Measurements from ENCODE around the gene KDM8.
A peak's percentile ranks its signal among the peaks of the same experiment; 100 is the strongest.

KDM8 gene

DNA sequence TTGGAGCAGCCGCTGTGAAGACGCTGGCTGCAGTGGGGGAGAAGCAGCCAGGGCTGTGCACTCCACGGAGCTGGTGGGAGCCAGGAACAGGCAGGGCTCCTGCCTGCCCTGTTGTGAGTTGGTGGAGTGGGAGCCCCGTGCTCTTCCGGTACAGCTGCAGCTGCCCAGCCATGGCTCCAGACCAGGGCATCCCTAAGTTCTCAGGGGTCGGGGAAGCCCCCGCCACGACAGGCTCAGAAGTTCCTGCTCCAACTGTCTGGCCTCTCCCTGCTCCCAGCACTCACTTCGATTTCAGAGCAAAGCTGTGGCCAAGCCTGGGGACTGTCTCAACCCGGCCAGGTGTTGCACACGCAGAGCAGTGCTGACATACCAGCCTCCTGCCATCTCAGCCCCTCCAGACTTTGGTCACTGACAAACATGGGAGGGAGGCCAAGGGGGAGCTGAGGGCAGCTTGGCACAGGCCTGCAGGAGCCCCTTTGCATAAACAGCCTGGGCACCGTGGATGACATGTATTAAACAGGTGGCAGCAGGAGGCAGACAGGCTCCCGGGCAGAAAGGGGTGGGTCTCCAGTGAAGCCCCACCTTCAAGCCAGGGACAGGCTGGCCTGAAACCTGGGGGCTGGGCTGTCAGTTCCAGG lies 13.9 kb upstream of the KDM8 start:
- Histone ChIP-seq H3K27ac (ENCODE audit: extremely low read depth, low read depth, low read length) (no peak overlapping the region), H3K9me3 (ENCODE audit: control insufficient read depth, insufficient read depth, low read depth, low read length) (no peaks in the 10 kb centered on the region), H3K4me3 (ENCODE audit: low read depth, low read length) (no peak overlapping the region), H3K36me3 (ENCODE audit: control insufficient read depth in 2 of 2, insufficient read depth in 1 of 2, low read length in 2 of 2) (no peaks in the 10 kb centered on the region), H3K4me1 (ENCODE audit: control insufficient read depth, insufficient read depth, low read length) (no peaks in the 10 kb centered on the region)
- TF ChIP-seq, protein P1, sequence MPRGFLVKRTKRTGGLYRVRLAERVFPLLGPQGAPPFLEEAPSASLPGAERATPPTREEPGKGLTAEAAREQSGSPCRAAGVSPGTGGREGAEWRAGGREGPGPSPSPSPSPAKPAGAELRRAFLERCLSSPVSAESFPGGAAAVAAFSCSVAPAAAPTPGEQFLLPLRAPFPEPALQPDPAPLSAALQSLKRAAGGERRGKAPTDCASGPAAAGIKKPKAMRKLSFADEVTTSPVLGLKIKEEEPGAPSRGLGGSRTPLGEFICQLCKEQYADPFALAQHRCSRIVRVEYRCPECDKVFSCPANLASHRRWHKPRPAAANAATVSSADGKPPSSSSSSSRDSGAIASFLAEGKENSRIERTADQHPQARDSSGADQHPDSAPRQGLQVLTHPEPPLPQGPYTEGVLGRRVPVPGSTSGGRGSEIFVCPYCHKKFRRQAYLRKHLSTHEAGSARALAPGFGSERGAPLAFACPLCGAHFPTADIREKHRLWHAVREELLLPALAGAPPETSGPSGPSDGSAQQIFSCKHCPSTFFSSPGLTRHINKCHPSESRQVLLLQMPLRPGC (tag by site-specific recombination; IDR thresholded peaks at IDR 0.05): no peak
- TF ChIP-seq ZBTB20 (tag by site-specific recombination; IDR thresholded peaks at IDR 0.05) (peak; percentile 56; the same call in 1 of the 2 replicates), ZNF221 (tag by site-specific recombination; IDR thresholded peaks at IDR 0.05; ENCODE audit: borderline replicate concordance) (no peak)
- POLR2A ChIA-PET: no interaction called here
- CTCF ChIA-PET: interaction anchor here (0.7 to 1.0 kb wide), 2 partner anchors 10 kb away, joined by 3 to 5 read pairs; no protein-coding TSS in a partner anchor

GRCh38 chr16:27190316-27190871 lies 12.9 kb upstream of the KDM8 start:
- CTCF ChIA-PET: no interaction called here
- POLR2A ChIA-PET: no interaction called here
- TF ChIP-seq ZNF776 (tag by site-specific recombination; IDR thresholded peaks at IDR 0.05; ENCODE audit: borderline replicate concordance): no peak
- no peak for TF ChIP-seq ZNF416 (tag by site-specific recombination; IDR thresholded peaks at IDR 0.05)
- no peak for TF ChIP-seq ZNF791 (tag by site-specific recombination; IDR thresholded peaks at IDR 0.05)
- no peak for TF ChIP-seq ZNF26 (tag by site-specific recombination; IDR thresholded peaks at IDR 0.05)
- TF ChIP-seq ZNF48 (tag by site-specific recombination; IDR thresholded peaks at IDR 0.05): no peak
- TF ChIP-seq ZNF23 (tag by site-specific recombination; IDR thresholded peaks at IDR 0.05; ENCODE audit: borderline replicate concordance): no peak
- no peak for TF ChIP-seq GLI2 (tag by site-specific recombination; IDR thresholded peaks at IDR 0.05; ENCODE audit: borderline replicate concordance, low read depth)
- H3K27ac ChIP-seq (ENCODE audit: extremely low read depth, low read depth, low read length): no peak overlapping the region
- H3K9me3 ChIP-seq (ENCODE audit: control insufficient read depth, insufficient read depth, low read depth, low read length): no peaks in the 10 kb centered on the region
- H3K36me3 ChIP-seq (ENCODE audit: control insufficient read depth in 2 of 2, insufficient read depth in 1 of 2, low read length in 2 of 2): no peaks in the 10 kb centered on the region
- H3K4me1 ChIP-seq (ENCODE audit: control insufficient read depth, insufficient read depth, low read length): no peaks in the 10 kb centered on the region
- H3K4me3 ChIP-seq (ENCODE audit: low read depth, low read length): no peak overlapping the region

- Histone ChIP-seq H3K36me3 (ENCODE audit: control insufficient read depth in 2 of 2, insufficient read depth in 1 of 2, low read length in 2 of 2) (no peaks in the 10 kb centered on the region), H3K9me3 (ENCODE audit: control insufficient read depth, insufficient read depth, low read depth, low read length) (no peaks in the 10 kb centered on the region), H3K4me1 (ENCODE audit: control insufficient read depth, insufficient read depth, low read length) (no peaks in the 10 kb centered on the region), H3K27ac (ENCODE audit: extremely low read depth, low read depth, low read length) (no peak overlapping the region), H3K4me3 (ENCODE audit: low read depth, low read length) (no peak overlapping the region)
- ChIA-PET POLR2A (no interaction called here), CTCF (interaction anchor here (0.9 kb wide), 1 partner anchor 12 kb away, joined by 4 read pairs; no protein-coding TSS in a partner anchor)
- TF ChIP-seq ZNF544 (tag by site-specific recombination; IDR thresholded peaks at IDR 0.05) (no peak), PRDM10 (tag by site-specific recombination; IDR thresholded peaks at IDR 0.05) (no peak), RBAK (tag by site-specific recombination; IDR thresholded peaks at IDR 0.05) (no peak), GLI2 (tag by site-specific recombination; IDR thresholded peaks at IDR 0.05; ENCODE audit: borderline replicate concordance, low read depth) (no peak), ZSCAN30 (tag by site-specific recombination; IDR thresholded peaks at IDR 0.05) (no peak), ZNF623 (tag by site-specific recombination; IDR thresholded peaks at IDR 0.05) (no peak), ZNF791 (tag by site-specific recombination; IDR thresholded peaks at IDR 0.05) (no peak), KLF8 (tag by site-specific recombination; IDR thresholded peaks at IDR 0.05) (no peak), PRDM6 (tag by site-specific recombination; IDR thresholded peaks at IDR 0.05) (no peak)
- TF ChIP-seq, protein P1 (tag by site-specific recombination; IDR thresholded peaks at IDR 0.05): no peak
Measured at GRCh38 chr16:27191352-27191924, 11.9 kb upstream of the KDM8 start.
